DMS53 (cell line): ENCODE data around the gene PAK3.

Source experiments
- DNase-seq: peaks from one replicate; lab custom pipeline; 2025; lab: John Stamatoyannopoulos, UW

Gene PAK3

GRCh38 chrX:111262086-111262485 is 166.1 kb downstream of the PAK3 start:
- DNase-seq: no peak

GRCh38 chrX:111264385-111264784 is 168.4 kb downstream of the PAK3 start:
- no peak for DNase-seq

- no peak for DNase-seq
Observed at GRCh38 chrX:111265486-111265885, 169.5 kb downstream of the PAK3 start.

GRCh38 chrX:111268506-111268905 is 172.5 kb downstream of the PAK3 start:
- no peak for DNase-seq

GRCh38 chrX:111270339-111270738 is 174.3 kb downstream of the PAK3 start, which contains the start of gene CAPN6:
Gene CAPN6, minus strand, starts transcription at chrX:111270483. Its CDS starts 6,547 bp downstream, at chrX:111263936.
- DNase-seq: no peak
